SK-MEL-5 (cell line): ENCODE results near the gene C1QTNF12. TPM values are rescaled to one million over a fixed set of nuclear protein-coding genes. Genes with fewer than 3 reads are reported as not detected.
"Not testable (repeated sequence)": the region's sequence is repeated elsewhere in the genome, so short reads cannot be mapped to it uniquely, and the experiment has no call there.

Experiments
- DNase-seq: peaks from one replicate; pipeline ENCODE4 v3.0.0-alpha.2; 2016; ENCODE audit warnings: low read depth, low spot score
- in situ Hi-C: cut with HindIII; loops from 2 replicates; pipeline ENCODE4 v1.10.0; 2016; ENCODE audit warnings: low sequenced_read_pairs, high pct_unique_total_duplicates, low pct_unique_long_range_greater_than_20kb
- small RNA-seq, 2 experiments: library from RNA; depleted of rRNA; stranded (forward); fragments of <200 nt; gene quantifications; one replicate each; pipeline ENCODE3, GENCODE V24; 2014
- total RNA-seq: library from RNA; depleted of rRNA; stranded (reverse); fragments of >200 nt; shearing (Covaris generic); gene quantifications from 2 replicates; pipeline ENCODE4 v1.2.3, GENCODE V29; 2014; rRNA removed

The C1QTNF12 gene
- total RNA-seq, 1 experiment from 2014 or later, result not detected

GRCh38 chr1:1200876-1201810 lies 45.4 kb downstream of the C1QTNF12 start:
- no peak for DNase-seq
- in situ Hi-C loops, result no loop called here

- in situ Hi-C loops, result no loop called here
- no peak for DNase-seq
These were observed 46.3 kb downstream of the C1QTNF12 start for GRCh38 chr1:1199961-1200875.

- no peak for DNase-seq
- in situ Hi-C loops, result no loop called here
These were observed 47.2 kb downstream of the C1QTNF12 start for GRCh38 chr1:1199141-1199960.

- no peak for DNase-seq
- in situ Hi-C loops, result no loop called here
These were observed 47.9 kb downstream of the C1QTNF12 start for GRCh38 chr1:1198423-1199140.

- in situ Hi-C loops, result no loop called here
- DNase-seq, result no peak
These were observed 48.7 kb downstream of the C1QTNF12 start for GRCh38 chr1:1197551-1198422.

- in situ Hi-C loops, result no loop called here
- no peak for DNase-seq
These were observed 49.4 kb downstream of the C1QTNF12 start for GRCh38 chr1:1197188-1197500.

- DNase-seq, result no peak
- in situ Hi-C loops, result no loop called here
These were observed 49.9 kb downstream of the C1QTNF12 start for GRCh38 chr1:1196431-1197187.

- DNase-seq, in situ Hi-C loops: not testable (repeated sequence)
These were observed 50.8 kb downstream of the C1QTNF12 start for GRCh38 chr1:1195726-1196125.

- no peak for DNase-seq
- in situ Hi-C loops, result no loop called here
These were observed 51.8 kb downstream of the C1QTNF12 start for GRCh38 chr1:1194723-1195122.

Small RNAs within 50 kb of the gene (small RNA-seq; reads per million reads assigned to genes)
- gene MIR6726, result 0 reads per million in 2 experiments

Other genes with a start within 250 kb of the C1QTNF12 start
- gene HES4, start 246.6 kb downstream of the C1QTNF12 start, total RNA-seq, result 4.8 and 8.4 TPM in 2 replicates
- gene ISG15, start 233.2 kb downstream of the C1QTNF12 start, total RNA-seq, result 3.1 and 6.2 TPM in 2 replicates
- gene AGRN, start 226.6 kb downstream of the C1QTNF12 start, total RNA-seq, result 21.3 and 23.0 TPM in 2 replicates
- gene RNF223, start 172.4 kb downstream of the C1QTNF12 start, total RNA-seq, result not detected in 2 replicates
- 9.4 and 10.0 TPM in 2 replicates for gene C1orf159, start 130.6 kb downstream of the C1QTNF12 start, total RNA-seq
- not detected in 2 replicates for gene TTLL10, start 72.8 kb downstream of the C1QTNF12 start, total RNA-seq
- gene TNFRSF18, start 40.1 kb downstream of the C1QTNF12 start, total RNA-seq, result not detected in 2 replicates
- not detected in 2 replicates for gene TNFRSF4, start 32.6 kb downstream of the C1QTNF12 start, total RNA-seq
- 94.2 and 97.3 TPM in 2 replicates for gene SDF4, start 14.7 kb downstream of the C1QTNF12 start, total RNA-seq
- gene B3GALT6, start 14.5 kb downstream of the C1QTNF12 start, total RNA-seq, result 25.9 and 29.0 TPM in 2 replicates
- gene UBE2J2, start 27.1 kb upstream of the C1QTNF12 start, total RNA-seq, result 37.8 and 41.9 TPM in 2 replicates
- gene SCNN1D, start 33.7 kb upstream of the C1QTNF12 start, total RNA-seq, result 0.71 and 1.3 TPM in 2 replicates
- gene ACAP3, start 61.2 kb upstream of the C1QTNF12 start, total RNA-seq, result 14.2 and 14.5 TPM in 2 replicates
- 9.9 and 15.5 TPM in 2 replicates for gene PUSL1, start 61.9 kb upstream of the C1QTNF12 start, total RNA-seq
- 60.1 and 63.5 TPM in 2 replicates for gene INTS11, start 77.9 kb upstream of the C1QTNF12 start, total RNA-seq
- gene CPTP, start 78.1 kb upstream of the C1QTNF12 start, total RNA-seq, result 19.6 and 22.2 TPM in 2 replicates
- not detected in 2 replicates for gene TAS1R3, start 84.6 kb upstream of the C1QTNF12 start, total RNA-seq
- 41.4 and 42.8 TPM in 2 replicates for gene DVL1, start 102.7 kb upstream of the C1QTNF12 start, total RNA-seq
- gene MXRA8, start 111.8 kb upstream of the C1QTNF12 start, total RNA-seq, result 0.08 TPM in 1 of 2 replicates, not detected in the other
- 136 and 146 TPM in 2 replicates for gene AURKAIP1, start 128.5 kb upstream of the C1QTNF12 start, total RNA-seq
- gene CCNL2, start 152.6 kb upstream of the C1QTNF12 start, total RNA-seq, result 67.7 and 78.7 TPM in 2 replicates
- gene MRPL20, start 160.6 kb upstream of the C1QTNF12 start, total RNA-seq, result 112 and 124 TPM in 2 replicates
- not detected in 2 replicates for gene ANKRD65, start 174.6 kb upstream of the C1QTNF12 start, total RNA-seq
- 11.7 and 15.3 TPM in 2 replicates for gene VWA1, start 189.0 kb upstream of the C1QTNF12 start, total RNA-seq
- gene ATAD3C, start 203.0 kb upstream of the C1QTNF12 start, total RNA-seq, result 0.05 TPM in 1 of 2 replicates, not detected in the other
- 31.3 and 36.3 TPM in 2 replicates for gene ATAD3B, start 225.0 kb upstream of the C1QTNF12 start, total RNA-seq